ENCODE data around the gene OSBPL5. TPM values are rescaled to one million over a fixed set of nuclear protein-coding genes. Genes with fewer than 3 reads are reported as not detected.

OSBPL5 gene
- total RNA-seq, 1 donor from 2014 or later: 88.4 TPM

DNA sequence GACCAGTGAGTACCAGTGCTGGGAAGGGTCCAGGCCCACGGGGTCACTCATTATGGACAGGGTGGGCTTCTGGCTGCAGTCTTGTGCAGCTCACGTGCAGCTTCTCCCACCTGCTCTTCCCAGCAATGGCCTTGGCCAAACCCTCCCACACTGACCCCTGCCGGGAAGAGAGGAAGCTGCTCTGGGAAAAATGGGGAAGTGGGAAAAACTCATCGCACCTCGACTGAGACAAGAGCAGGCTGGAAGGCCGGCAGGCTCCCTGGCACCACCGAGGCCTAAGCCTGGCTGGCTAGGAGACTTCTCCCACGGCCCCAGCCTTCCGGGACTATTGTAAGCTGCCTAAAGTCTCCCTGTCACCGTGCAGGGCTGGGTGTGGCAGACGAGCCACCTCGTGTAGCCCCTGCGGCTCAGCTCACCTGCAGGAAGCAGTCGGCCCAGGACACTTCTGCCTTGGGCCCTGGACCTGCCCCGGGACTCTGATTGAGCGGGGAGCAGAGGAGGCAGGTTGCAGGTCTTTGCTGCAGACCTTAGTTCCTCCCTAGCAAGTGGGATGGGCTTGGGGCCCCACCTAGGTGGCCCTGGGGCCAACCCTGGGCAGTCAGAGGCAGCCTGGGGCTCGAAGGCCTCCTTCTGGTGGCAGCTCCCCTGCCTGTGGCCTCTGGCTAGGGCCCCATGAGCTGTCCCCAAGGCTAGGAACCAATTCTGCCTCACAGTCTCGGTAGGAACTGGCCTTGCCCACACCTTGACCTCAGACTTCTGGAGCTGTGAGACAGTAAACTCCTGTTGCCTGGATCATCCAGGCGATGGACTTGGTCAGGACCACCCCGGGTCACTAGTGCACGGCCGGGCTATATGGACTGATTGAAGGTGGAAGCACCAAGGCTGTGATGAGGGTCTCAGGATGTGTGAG, 30.4 kb upstream of the OSBPL5 start:
- Histone ChIP-seq H3K27ac (no peak overlapping the region), H3K36me3 (no peaks in the 10 kb centered on the region), H3K27me3 (no peaks in the 10 kb centered on the region), H3K4me3 (no peak overlapping the region), H3K4me1 (no peaks in the 10 kb centered on the region), H3K9me3 (no peaks in the 10 kb centered on the region)
- intact Hi-C loops (cut with DNase I): no loop called here
- TF ChIP-seq POLR2AphosphoS5 (IDR thresholded peaks at IDR 0.05; ENCODE audit: insufficient read depth in 1 of 2, low read depth in 1 of 2) (no peak), POLR2A (IDR thresholded peaks at IDR 0.05) (no peak)
- TF ChIP-seq, protein P1, sequence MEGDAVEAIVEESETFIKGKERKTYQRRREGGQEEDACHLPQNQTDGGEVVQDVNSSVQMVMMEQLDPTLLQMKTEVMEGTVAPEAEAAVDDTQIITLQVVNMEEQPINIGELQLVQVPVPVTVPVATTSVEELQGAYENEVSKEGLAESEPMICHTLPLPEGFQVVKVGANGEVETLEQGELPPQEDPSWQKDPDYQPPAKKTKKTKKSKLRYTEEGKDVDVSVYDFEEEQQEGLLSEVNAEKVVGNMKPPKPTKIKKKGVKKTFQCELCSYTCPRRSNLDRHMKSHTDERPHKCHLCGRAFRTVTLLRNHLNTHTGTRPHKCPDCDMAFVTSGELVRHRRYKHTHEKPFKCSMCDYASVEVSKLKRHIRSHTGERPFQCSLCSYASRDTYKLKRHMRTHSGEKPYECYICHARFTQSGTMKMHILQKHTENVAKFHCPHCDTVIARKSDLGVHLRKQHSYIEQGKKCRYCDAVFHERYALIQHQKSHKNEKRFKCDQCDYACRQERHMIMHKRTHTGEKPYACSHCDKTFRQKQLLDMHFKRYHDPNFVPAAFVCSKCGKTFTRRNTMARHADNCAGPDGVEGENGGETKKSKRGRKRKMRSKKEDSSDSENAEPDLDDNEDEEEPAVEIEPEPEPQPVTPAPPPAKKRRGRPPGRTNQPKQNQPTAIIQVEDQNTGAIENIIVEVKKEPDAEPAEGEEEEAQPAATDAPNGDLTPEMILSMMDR (IDR thresholded peaks at IDR 0.05): no peak
- no peak for DNase-seq (ENCODE audit: extremely low spot score in 2 of 2)

DNA sequence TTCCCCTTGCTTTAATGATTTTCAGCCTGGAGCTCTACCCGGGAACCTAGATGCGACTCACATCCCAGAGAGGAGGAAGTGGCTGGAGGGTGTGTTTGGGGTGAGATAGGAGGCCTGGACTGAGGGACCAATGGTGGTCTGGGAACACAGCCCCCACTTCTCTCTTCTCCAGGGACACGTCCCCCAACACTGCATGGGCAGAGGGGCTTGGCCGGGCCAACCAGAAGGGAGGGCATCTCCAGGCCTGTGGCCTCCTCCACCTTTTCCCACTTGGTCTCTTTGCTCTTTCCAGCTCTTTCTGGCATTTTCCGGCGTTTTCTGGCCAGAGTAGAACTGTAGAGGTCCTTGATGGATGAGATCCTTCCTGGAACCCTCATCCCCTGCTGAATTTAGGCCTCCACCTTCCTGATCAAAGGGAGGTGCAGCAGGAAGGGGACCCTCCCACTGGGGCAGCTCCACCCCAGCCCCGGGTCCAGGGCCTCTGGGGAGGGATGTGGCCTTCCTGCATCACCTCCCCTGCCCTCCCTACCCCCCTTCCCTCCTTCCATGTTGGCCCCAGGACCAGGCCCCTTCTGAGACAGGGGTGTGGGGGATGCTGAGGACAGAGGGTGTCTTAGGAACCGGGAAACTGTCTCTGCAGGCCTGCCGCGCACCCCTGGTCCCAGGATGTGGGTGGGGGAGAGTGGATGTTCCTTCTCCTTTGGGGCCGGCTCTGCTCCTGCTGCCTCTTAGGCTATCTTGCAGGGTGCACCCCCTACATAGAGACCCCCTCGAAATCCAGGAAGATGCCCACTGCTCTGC, 29.1 kb upstream of the OSBPL5 start:
- no peak for DNase-seq (ENCODE audit: extremely low spot score in 2 of 2)
- Histone ChIP-seq H3K27me3 (no peaks in the 10 kb centered on the region), H3K4me1 (no peaks in the 10 kb centered on the region), H3K9me3 (no peaks in the 10 kb centered on the region), H3K4me3 (no peak overlapping the region), H3K36me3 (no peaks in the 10 kb centered on the region), H3K27ac (no peak overlapping the region)
- intact Hi-C loops (cut with DNase I): no loop called here
- TF ChIP-seq POLR2AphosphoS5 (IDR thresholded peaks at IDR 0.05; ENCODE audit: insufficient read depth in 1 of 2, low read depth in 1 of 2): no peak
- no peak for TF ChIP-seq POLR2A (IDR thresholded peaks at IDR 0.05)
- TF ChIP-seq, protein P1 (IDR thresholded peaks at IDR 0.05): no peak

DNA sequence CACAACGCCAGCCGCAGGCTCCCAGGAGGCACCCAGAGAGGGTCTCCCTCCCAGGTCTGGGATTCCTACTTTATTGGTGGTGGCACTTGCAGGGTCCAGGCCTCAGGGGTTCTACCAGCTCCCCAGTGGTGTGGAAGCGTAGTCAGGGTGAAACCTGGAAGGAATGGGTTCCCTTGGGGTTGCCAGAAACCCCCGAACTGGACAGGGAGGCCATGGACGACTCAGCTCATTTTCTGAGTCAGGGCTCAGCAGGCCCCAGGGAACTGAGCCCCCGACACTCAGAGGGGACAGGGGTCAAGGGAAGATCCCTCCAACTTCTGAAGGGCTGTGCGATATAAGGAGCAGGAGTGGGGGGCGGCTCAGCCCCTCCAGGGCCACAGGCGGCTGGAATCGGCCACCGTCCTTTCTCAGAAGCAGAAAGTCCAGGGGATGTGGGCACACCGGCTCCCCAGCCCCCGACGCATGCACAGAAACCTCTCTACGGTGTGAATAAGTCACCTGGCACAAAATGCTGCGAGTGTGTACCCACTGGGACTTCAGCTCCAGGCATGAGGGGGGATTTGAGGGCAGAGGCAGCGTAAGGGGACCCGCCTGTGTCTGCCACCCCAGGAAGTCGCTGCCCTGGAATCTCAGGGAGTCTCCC, 28.4 kb upstream of the OSBPL5 start:
- H3K4me3 ChIP-seq: no peak overlapping the region
- no peaks in the 10 kb centered on the region for H3K9me3 ChIP-seq
- H3K4me1 ChIP-seq: no peaks in the 10 kb centered on the region
- intact Hi-C loops (cut with DNase I): no loop called here
- no peak overlapping the region for H3K27ac ChIP-seq
- no peak for TF ChIP-seq POLR2A (IDR thresholded peaks at IDR 0.05)
- TF ChIP-seq POLR2AphosphoS5 (IDR thresholded peaks at IDR 0.05; ENCODE audit: insufficient read depth in 1 of 2, low read depth in 1 of 2): no peak
- TF ChIP-seq, protein P1 (IDR thresholded peaks at IDR 0.05): no peak
- DNase-seq (ENCODE audit: extremely low spot score in 2 of 2): no peak
- H3K27me3 ChIP-seq: no peaks in the 10 kb centered on the region
- H3K36me3 ChIP-seq: no peaks in the 10 kb centered on the region

DNA sequence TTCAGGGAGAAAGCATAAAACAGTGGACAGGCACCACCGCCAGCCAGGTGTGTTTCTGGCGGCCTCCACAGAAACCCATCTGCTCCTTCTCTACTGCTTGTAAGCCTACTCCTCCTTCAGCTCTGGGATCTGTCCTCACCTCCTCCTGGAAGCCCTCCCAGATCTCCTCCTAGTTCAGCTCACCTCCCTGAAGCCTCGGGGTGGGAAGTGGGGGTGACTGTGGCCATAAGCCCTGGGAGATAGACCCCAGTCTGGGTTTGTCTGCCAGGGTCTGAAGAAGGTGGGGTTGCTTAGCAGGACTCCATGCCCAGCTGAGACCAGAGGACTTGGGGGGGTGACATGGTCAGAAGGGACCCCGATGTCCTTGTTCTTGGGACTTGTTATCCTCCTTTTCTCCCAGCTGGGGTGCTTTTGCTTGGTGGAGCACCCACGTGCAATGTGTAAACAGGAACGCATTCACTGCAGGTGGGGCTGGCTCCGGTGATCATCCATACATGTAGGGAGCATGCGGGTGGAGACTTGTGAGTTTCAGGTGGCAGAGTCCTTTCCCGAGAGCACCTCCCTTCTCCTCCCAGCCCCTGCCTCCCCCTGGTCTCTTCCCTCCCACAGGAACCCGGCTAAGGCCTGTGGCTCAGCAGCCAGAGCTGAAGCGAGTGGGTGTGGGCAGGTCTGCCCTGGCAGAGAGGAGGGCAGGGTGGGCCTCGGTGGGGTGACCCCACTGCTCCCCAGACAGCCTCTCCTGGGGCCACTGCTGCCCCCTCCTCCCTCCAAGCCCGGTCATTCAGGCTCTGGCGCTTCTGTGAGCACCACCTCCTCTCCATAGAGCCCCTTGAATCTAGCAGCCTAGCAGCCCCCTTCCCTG, 27.6 kb upstream of the OSBPL5 start:
- Histone ChIP-seq H3K4me3 (no peak overlapping the region), H3K36me3 (no peaks in the 10 kb centered on the region), H3K4me1 (no peaks in the 10 kb centered on the region), H3K27me3 (no peaks in the 10 kb centered on the region), H3K27ac (no peak overlapping the region), H3K9me3 (no peaks in the 10 kb centered on the region)
- TF ChIP-seq, protein P1 (IDR thresholded peaks at IDR 0.05): no peak
- TF ChIP-seq POLR2AphosphoS5 (IDR thresholded peaks at IDR 0.05; ENCODE audit: insufficient read depth in 1 of 2, low read depth in 1 of 2) (no peak), POLR2A (IDR thresholded peaks at IDR 0.05) (no peak)
- intact Hi-C loops (cut with DNase I): no loop called here
- no peak for DNase-seq (ENCODE audit: extremely low spot score in 2 of 2)
